ENCODE measurements around the gene VAC14. TPM values are rescaled to one million over a fixed set of nuclear protein-coding genes. Genes with fewer than 3 reads are reported as not detected.
A peak's percentile ranks its signal among the peaks of the same experiment; 100 is the strongest.

VAC14 gene
- total RNA-seq, 4 donors from 2014 or later = 39.5 to 65.5 (median 45.4) TPM

- Histone ChIP-seq H3K4me3 (no peak overlapping the region), H3K27me3 (no peaks in the 10 kb centered on the region), H3K9me3 (no peaks in the 10 kb centered on the region), H3K27ac (no peak overlapping the region), H3K4me1 (peaks cover 30% of the 10 kb centered on the region), H3K36me3 (peaks cover 41% of the 10 kb centered on the region)
- WGBS = 84% methylated on average over 1 of the region's 1 CpG
- TF ChIP-seq POLR2AphosphoS5 (IDR thresholded peaks at IDR 0.05) (no peak), POLR2A (IDR thresholded peaks at IDR 0.05) (no peak), EP300 (IDR thresholded peaks at IDR 0.05) (no peak)
- TF ChIP-seq, protein P1, sequence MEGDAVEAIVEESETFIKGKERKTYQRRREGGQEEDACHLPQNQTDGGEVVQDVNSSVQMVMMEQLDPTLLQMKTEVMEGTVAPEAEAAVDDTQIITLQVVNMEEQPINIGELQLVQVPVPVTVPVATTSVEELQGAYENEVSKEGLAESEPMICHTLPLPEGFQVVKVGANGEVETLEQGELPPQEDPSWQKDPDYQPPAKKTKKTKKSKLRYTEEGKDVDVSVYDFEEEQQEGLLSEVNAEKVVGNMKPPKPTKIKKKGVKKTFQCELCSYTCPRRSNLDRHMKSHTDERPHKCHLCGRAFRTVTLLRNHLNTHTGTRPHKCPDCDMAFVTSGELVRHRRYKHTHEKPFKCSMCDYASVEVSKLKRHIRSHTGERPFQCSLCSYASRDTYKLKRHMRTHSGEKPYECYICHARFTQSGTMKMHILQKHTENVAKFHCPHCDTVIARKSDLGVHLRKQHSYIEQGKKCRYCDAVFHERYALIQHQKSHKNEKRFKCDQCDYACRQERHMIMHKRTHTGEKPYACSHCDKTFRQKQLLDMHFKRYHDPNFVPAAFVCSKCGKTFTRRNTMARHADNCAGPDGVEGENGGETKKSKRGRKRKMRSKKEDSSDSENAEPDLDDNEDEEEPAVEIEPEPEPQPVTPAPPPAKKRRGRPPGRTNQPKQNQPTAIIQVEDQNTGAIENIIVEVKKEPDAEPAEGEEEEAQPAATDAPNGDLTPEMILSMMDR (IDR thresholded peaks at IDR 0.05) = no peak
- DNase-seq (ENCODE audit: low spot score in 2 of 2) = no peak
Measured at GRCh38 chr16:70772493-70772892, 28.5 kb downstream of the VAC14 start.

DNA sequence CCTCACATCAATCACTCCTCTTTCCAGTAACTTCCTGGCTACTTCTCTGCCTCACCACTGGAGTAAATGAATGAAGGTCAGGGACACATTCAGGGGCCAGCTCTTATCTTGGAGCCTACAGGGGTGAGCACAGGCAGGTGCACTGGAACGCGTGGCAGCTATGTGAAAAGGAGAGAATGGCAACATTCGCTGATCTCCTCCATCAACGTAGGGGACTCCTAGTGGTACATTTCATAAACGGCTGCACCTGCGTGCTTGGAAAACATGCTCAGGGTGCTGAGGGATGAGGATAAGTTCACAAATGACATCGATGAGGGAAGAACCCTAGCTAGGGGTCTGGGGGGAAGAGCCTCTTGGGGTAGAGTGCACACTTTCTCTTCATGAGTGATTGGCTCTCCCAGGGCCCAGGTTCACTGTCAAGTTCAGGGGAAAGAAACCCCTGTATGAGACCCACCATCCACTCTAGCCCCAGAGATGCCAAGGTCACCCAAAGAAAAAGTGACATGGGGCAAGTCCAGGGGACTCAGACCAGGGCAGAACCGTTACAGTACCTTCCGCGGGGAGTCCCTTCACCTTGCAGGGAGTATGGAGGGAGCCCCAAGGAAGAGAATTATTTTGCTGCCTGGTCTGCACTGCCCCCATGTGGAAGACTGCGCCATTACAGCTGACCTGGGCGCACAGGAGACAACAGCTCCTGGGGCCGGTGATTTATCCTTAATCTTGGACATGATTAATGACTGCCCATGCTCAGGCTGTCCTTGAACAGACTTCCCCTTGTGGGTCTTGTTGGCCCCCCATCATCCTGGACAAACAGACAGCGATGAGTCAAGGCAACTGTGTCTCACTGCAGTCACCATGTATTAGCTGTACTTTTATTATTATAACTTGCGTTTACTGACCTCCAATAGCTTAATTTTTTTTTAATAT lies 30.1 kb downstream of the VAC14 start:
- no peak overlapping the region for H3K27ac ChIP-seq
- no peak for DNase-seq (ENCODE audit: low spot score in 2 of 2)
- H3K4me1 ChIP-seq = peaks cover 32% of the 10 kb centered on the region
- WGBS = 31% methylated on average over 14 of the region's 15 CpGs
- peaks cover 42% of the 10 kb centered on the region for H3K36me3 ChIP-seq
- TF ChIP-seq, protein P1 (IDR thresholded peaks at IDR 0.05) = peak; percentile 90 to 96
- TF ChIP-seq EP300 (IDR thresholded peaks at IDR 0.05) = no peak
- TF ChIP-seq POLR2AphosphoS5 (IDR thresholded peaks at IDR 0.05) = no peak
- H3K27me3 ChIP-seq = no peaks in the 10 kb centered on the region
- H3K4me3 ChIP-seq = no peak overlapping the region
- H3K9me3 ChIP-seq = no peaks in the 10 kb centered on the region

- H3K27me3 ChIP-seq = no peaks in the 10 kb centered on the region
- TF ChIP-seq EP300 (IDR thresholded peaks at IDR 0.05) = no peak
- no peak for TF ChIP-seq POLR2AphosphoS5 (IDR thresholded peaks at IDR 0.05)
- TF ChIP-seq POLR2A (IDR thresholded peaks at IDR 0.05) = no peak
- TF ChIP-seq, protein P1 (IDR thresholded peaks at IDR 0.05) = no peak
- peaks cover 42% of the 10 kb centered on the region for H3K36me3 ChIP-seq
- H3K4me1 ChIP-seq = peaks cover 32% of the 10 kb centered on the region
- H3K4me3 ChIP-seq = no peak overlapping the region
- no peak for DNase-seq (ENCODE audit: low spot score in 2 of 2)
- H3K27ac ChIP-seq = no peak overlapping the region
- no peaks in the 10 kb centered on the region for H3K9me3 ChIP-seq
- 96% methylated on average over 9 of the region's 9 CpGs for WGBS
Measured at GRCh38 chr16:70770291-70770625, 30.7 kb downstream of the VAC14 start.

DNA sequence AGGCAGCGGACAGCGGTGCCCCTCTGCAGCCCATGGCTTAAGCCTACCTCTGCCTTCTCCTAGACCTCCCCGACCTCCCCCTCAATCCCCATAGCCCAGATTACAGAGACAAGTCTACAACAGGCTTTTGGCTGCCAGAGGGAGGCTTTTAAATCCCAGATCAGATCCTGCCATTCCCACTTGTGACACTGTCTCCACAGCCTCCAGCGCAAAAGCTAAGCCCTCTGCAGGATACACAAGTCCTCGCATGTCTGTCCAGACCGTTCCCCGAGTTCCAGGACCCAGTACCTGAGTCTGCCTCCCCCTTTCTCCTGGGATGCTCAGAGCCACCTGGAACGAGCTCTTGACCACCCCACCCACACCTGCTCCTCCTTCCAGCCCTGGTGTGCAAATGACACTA lies 31.2 kb downstream of the VAC14 start:
- peaks cover 46% of the 10 kb centered on the region for H3K36me3 ChIP-seq
- WGBS = 82% methylated on average over 8 of the region's 8 CpGs

DNA sequence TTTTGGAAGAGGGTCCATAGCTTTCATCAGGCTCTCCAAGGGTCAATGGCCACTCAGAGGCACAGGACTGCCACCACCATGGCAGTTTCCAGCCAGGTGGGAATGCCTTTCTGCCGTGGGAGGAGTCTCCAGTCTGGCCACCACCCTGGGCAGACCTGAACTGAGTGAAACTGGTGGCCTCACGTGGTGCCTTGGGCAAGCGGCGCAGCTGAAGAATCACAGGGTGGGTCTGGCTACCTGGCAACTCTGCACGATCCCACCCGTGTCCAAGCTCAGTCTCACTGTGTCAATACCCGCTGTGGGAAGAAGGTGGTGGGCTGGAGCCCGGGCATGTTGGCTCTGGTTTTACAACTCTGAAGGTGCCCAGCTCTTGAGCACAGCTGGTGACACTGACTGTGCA lies 31.8 kb downstream of the VAC14 start:
- Histone ChIP-seq H3K27ac (no peak overlapping the region), H3K9me3 (no peaks in the 10 kb centered on the region), H3K4me3 (no peak overlapping the region), H3K36me3 (peaks cover 44% of the 10 kb centered on the region), H3K4me1 (peaks cover 32% of the 10 kb centered on the region), H3K27me3 (no peaks in the 10 kb centered on the region)
- no peak for TF ChIP-seq POLR2AphosphoS5 (IDR thresholded peaks at IDR 0.05)
- TF ChIP-seq POLR2A (IDR thresholded peaks at IDR 0.05) = no peak
- TF ChIP-seq EP300 (IDR thresholded peaks at IDR 0.05) = no peak
- TF ChIP-seq, protein P1 (IDR thresholded peaks at IDR 0.05) = no peak
- DNase-seq (ENCODE audit: low spot score in 2 of 2) = no peak
- 66% methylated on average over 7 of the region's 8 CpGs for WGBS

More for the DNA sequence above, 31.2 kb downstream of the VAC14 start:
- no peak overlapping the region for H3K27ac ChIP-seq
- H3K27me3 ChIP-seq = no peaks in the 10 kb centered on the region
- DNase-seq (ENCODE audit: low spot score in 2 of 2) = no peak
- no peaks in the 10 kb centered on the region for H3K9me3 ChIP-seq
- H3K4me3 ChIP-seq = no peak overlapping the region
- TF ChIP-seq EP300 (IDR thresholded peaks at IDR 0.05) = no peak
- TF ChIP-seq, protein P1 (IDR thresholded peaks at IDR 0.05) = no peak
- no peak for TF ChIP-seq POLR2AphosphoS5 (IDR thresholded peaks at IDR 0.05)
- TF ChIP-seq POLR2A (IDR thresholded peaks at IDR 0.05) = no peak
- peaks cover 32% of the 10 kb centered on the region for H3K4me1 ChIP-seq

Measured in suprapubic skin (tissue), 4 donors.